HCT116 (cell line): ENCODE measurements around the gene ERBB2. TPM values are rescaled to one million over a fixed set of nuclear protein-coding genes. Genes with fewer than 3 reads are reported as not detected.

Source experiments
- ATAC-seq: fragments of 200-7000 bp; cut with Tn5 transposase; 2 replicates; pipeline ENCODE4 v1.9.1; 2020; ENCODE audit warnings: mild to moderate bottlenecking, moderate library complexity
- BruUV-seq: library from RNA; stranded (reverse); fragments of 400-500 nt; replicated peaks from 2 replicates; lab custom pipeline; 2021; lab: Mats Ljungman, UMichigan
- CTCF ChIA-PET: fragments of 300-600 bp; sonication (Branson Sonifier 250); formaldehyde crosslinking; loops from one replicate; lab custom pipeline; 2021; ENCODE audit warnings: antibody characterized with exemption; lab: Charles Lee
- POLR2A ChIA-PET: fragments of 300-600, 350-600 bp; sonication (Branson Sonifier 250); formaldehyde crosslinking; loops from one replicate; lab custom pipeline; 2021; ENCODE audit warnings: antibody characterized with exemption; lab: Charles Lee
- RAD21 ChIA-PET, 2 experiments: fragments of 300-600 bp; sonication (Branson Sonifier 250); formaldehyde crosslinking; loops; one replicate each; lab custom pipeline; 2023; ENCODE audit warnings: low total read pairs in 2 of 2; ENCODE audit not compliant: uncharacterized antibody in 2 of 2, unreplicated experiment in 2 of 2, low non-redundant PET in 1 of 2; lab: Charles Lee
- DNase-seq: peaks from one replicate; pipeline ENCODE4 v3.0.0-alpha.2; 2010; ENCODE audit warnings: low read depth, low spot score
- H2AFZ ChIP-seq: fragments of 200-600 bp; shearing (Covaris generic), sonication (generic); 2 replicates; pipeline ENCODE4 v1.6.1; 2017; ENCODE audit warnings: low read depth, mixed run types, mixed read lengths, antibody characterized with exemption, low read length; ENCODE audit not compliant: poor library complexity, severe bottlenecking
- H3K27ac ChIP-seq: 2 replicates; pipeline ENCODE4 v1.5.1; 2012; ENCODE audit warnings: low read depth, low read length
- H3K27me3 ChIP-seq: fragments of 200-600 bp; sonication (generic); 2 replicates; pipeline ENCODE4 v1.6.1; 2016; ENCODE audit warnings: mixed run types, low read length, mixed read lengths; ENCODE audit not compliant: insufficient read depth
- H3K36me3 ChIP-seq, 2 experiments: fragments of 200-500 bp in 1 of 2; fragments of 200-600 bp in 1 of 2; sonication (Bioruptor generic) in 1 of 2; sonication (generic) in 1 of 2; 2 replicates each; pipeline versions ENCODE4 v1.5.1 to v1.6.1; 2014 to 2016; ENCODE audit warnings: low read length in 2 of 2, inconsistent platforms in 1 of 2, mixed read lengths in 1 of 2, mixed run types in 1 of 2; ENCODE audit not compliant: insufficient read depth in 2 of 2, control insufficient read depth in 1 of 2
- H3K4me1 ChIP-seq, 2 experiments: fragments of 200-600 bp in 1 of 2; sonication (generic) in 1 of 2; 2 replicates each; pipeline versions ENCODE4 v1.5.1 to v1.6.1; 2012 to 2017; ENCODE audit warnings: low read length in 2 of 2, inconsistent platforms in 1 of 2, mild to moderate bottlenecking in 1 of 2, mixed read lengths in 1 of 2, mixed run types in 1 of 2, moderate library complexity in 1 of 2; ENCODE audit not compliant: insufficient read depth in 2 of 2, control insufficient read depth in 1 of 2
- H3K4me2 ChIP-seq: fragments of 200-600 bp; sonication (generic); 2 replicates; pipeline ENCODE4 v1.6.1; 2017; ENCODE audit warnings: mixed run types, low read length, mixed read lengths
- H3K4me3 ChIP-seq, 2 experiments: fragments of 200-600 bp in 1 of 2; sonication (generic) in 1 of 2; replicated peaks in 1 of 2; 2 replicates each; pipeline ENCODE4 v1.5.1; 2011 to 2016; ENCODE audit warnings: low read length in 2 of 2, control low read depth in 1 of 2, low read depth in 1 of 2, mild to moderate bottlenecking in 1 of 2, mixed read lengths in 1 of 2, mixed run types in 1 of 2
- H3K79me2 ChIP-seq: fragments of 200-600 bp; sonication (generic); 2 replicates; pipeline ENCODE4 v1.6.1; 2017; ENCODE audit warnings: mild to moderate bottlenecking, mixed run types, low read length, moderate library complexity, mixed read lengths; ENCODE audit not compliant: insufficient read depth
- H3K9ac ChIP-seq: fragments of 200-600 bp; sonication (generic); 2 replicates; pipeline ENCODE4 v1.6.1; 2016; ENCODE audit warnings: low read length, mixed read lengths
- H3K9me2 ChIP-seq: fragments of 200-600 bp; sonication (generic), shearing (Covaris generic); 2 replicates; pipeline ENCODE4 v1.6.1; 2017; ENCODE audit warnings: mixed run types, mild to moderate bottlenecking, moderate library complexity; ENCODE audit not compliant: insufficient read depth
- H3K9me3 ChIP-seq, 2 experiments: fragments of 200-500 bp in 1 of 2; fragments of 200-600 bp in 1 of 2; sonication (Bioruptor generic) in 1 of 2; sonication (generic) in 1 of 2; 2 replicates each; pipeline ENCODE4 v1.6.1; 2014 to 2017; ENCODE audit warnings: low read length in 2 of 2, mixed read lengths in 2 of 2, inconsistent platforms in 1 of 2, low read depth in 1 of 2, mild to moderate bottlenecking in 1 of 2, mixed run types in 1 of 2, moderate library complexity in 1 of 2; ENCODE audit not compliant: control insufficient read depth in 1 of 2, insufficient read depth in 1 of 2
- H4K20me1 ChIP-seq: fragments of 200-600 bp; sonication (generic), shearing (Covaris generic); 2 replicates; pipeline ENCODE4 v1.6.1; 2017; ENCODE audit warnings: mixed run types, mild to moderate bottlenecking, moderate library complexity; ENCODE audit not compliant: insufficient read depth
- CBX3 ChIP-seq: IDR thresholded peaks from 2 replicates; pipeline ENCODE4 v1.6.1; 2012; ENCODE audit warnings: low read depth
- CEBPB ChIP-seq: IDR thresholded peaks from 2 replicates; pipeline ENCODE4 v1.6.1; 2012; ENCODE audit warnings: low read depth
- EZH2 ChIP-seq: fragments of 200-600 bp; sonication (generic); IDR thresholded peaks from 2 replicates; pipeline ENCODE4 v1.6.1; 2017; ENCODE audit warnings: antibody characterized with exemption, mixed run types
- EZH2phosphoT487 ChIP-seq: fragments of 200-600 bp; IDR thresholded peaks from 2 replicates; pipeline ENCODE4 v1.6.1; 2018; ENCODE audit warnings: antibody characterized with exemption, borderline replicate concordance
- FOSL1 ChIP-seq: IDR thresholded peaks from 2 replicates; pipeline ENCODE4 v1.6.1; 2012; ENCODE audit warnings: low read depth
- MAX ChIP-seq: IDR thresholded peaks from 2 replicates; pipeline ENCODE4 v1.6.1; 2012
- POLR2A ChIP-seq: IDR thresholded peaks from 2 replicates; pipeline ENCODE4 v1.7.0; 2011; ENCODE audit warnings: borderline replicate concordance; ENCODE audit not compliant: insufficient read depth, insufficient read length; ENCODE audit errors: extremely low read depth
- RAD21 ChIP-seq: IDR thresholded peaks from 2 replicates; pipeline ENCODE4 v1.6.1; 2012; ENCODE audit warnings: low read depth, mild to moderate bottlenecking
- REST ChIP-seq: IDR thresholded peaks from 2 replicates; pipeline ENCODE4 v1.6.1; 2012; ENCODE audit warnings: low read depth
- SP1 ChIP-seq: IDR thresholded peaks from 2 replicates; pipeline ENCODE4 v1.6.1; 2012; ENCODE audit warnings: low read depth
- SRF ChIP-seq: IDR thresholded peaks from 2 replicates; pipeline ENCODE4 v1.6.1; 2012; ENCODE audit warnings: low read depth
- TCF7L2 ChIP-seq: IDR thresholded peaks from 2 replicates; pipeline ENCODE4 v1.7.0; 2011; ENCODE audit warnings: borderline replicate concordance, inconsistent platforms; ENCODE audit not compliant: insufficient read depth, insufficient read length; ENCODE audit errors: extremely low read depth
- ZBTB33 ChIP-seq: IDR thresholded peaks from 2 replicates; pipeline ENCODE4 v1.6.1; 2011; ENCODE audit warnings: mild to moderate bottlenecking, low read length, moderate library complexity; ENCODE audit not compliant: insufficient replicate concordance; ENCODE audit errors: extremely low read depth
- ZFX ChIP-seq: fragments of 450-650 bp; IDR thresholded peaks from 2 replicates; pipeline ENCODE4 v1.6.1; 2017
- ZNF274 ChIP-seq: fragments of 200-500 bp; sonication (Bioruptor generic); IDR thresholded peaks from 2 replicates; pipeline ENCODE4 v1.6.1; 2014; ENCODE audit warnings: mild to moderate bottlenecking, low read depth, low read length, inconsistent platforms
- intact Hi-C: fragments of 100-400 bp; cut with micrococcal nuclease; formaldehyde crosslinking; loops from 2 replicates; pipeline ENCODE4 v1.10.0; 2022
- total RNA-seq: library from RNA; stranded (reverse); gene quantifications from one replicate; pipeline ENCODE4 v1.2.1, GENCODE V29; 2021; ENCODE audit not compliant: unreplicated experiment

Gene ERBB2
- total RNA-seq, 1 experiment from 2014 or later: 75.8 TPM

GRCh38 chr17:39661744-39662541 lies 37.9 kb upstream of the ERBB2 start:
- H2AFZ ChIP-seq: no peak overlapping the region
- CTCF ChIA-PET: interaction anchor here (1.2 kb wide), 1 partner anchor 8 kb away, joined by 5 read pairs; no protein-coding TSS in a partner anchor
- intact Hi-C loops: no loop called here

More at GRCh38 chr17:39661744-39662541, 37.9 kb upstream of the ERBB2 start:
- H3K9me3 ChIP-seq: no peaks in the 10 kb centered on the region
- H3K4me2 ChIP-seq: no peak overlapping the region
- H3K9ac ChIP-seq: no peak overlapping the region
- no peak for ATAC-seq
- DNase-seq: no peak
- H3K79me2 ChIP-seq: no peaks in the 10 kb centered on the region
- ChIA-PET RAD21 (no interaction called here), POLR2A (no interaction called here)
- no peaks in the 10 kb centered on the region for H3K27me3 ChIP-seq
- no peaks in the 10 kb centered on the region for H3K9me2 ChIP-seq
- no peaks in the 10 kb centered on the region for H4K20me1 ChIP-seq
- H3K36me3 ChIP-seq: peaks cover 2 to 5% of the 10 kb centered on the region in 2 experiments; a peak in 1 of 4 replicates
- H3K27ac ChIP-seq: no peak overlapping the region; the same call in 1 of the 2 replicates
- peaks cover 23 to 34% of the 10 kb centered on the region in 2 experiments for H3K4me1 ChIP-seq
- H3K4me3 ChIP-seq: no peak overlapping the region
- no peak for TF ChIP-seq EZH2
- no peak for TF ChIP-seq ZNF274
- no peak for TF ChIP-seq SRF
- no peak for TF ChIP-seq EZH2phosphoT487
- TF ChIP-seq CBX3: no peak
- TF ChIP-seq MAX: no peak
- no peak for TF ChIP-seq SP1
- no peak for TF ChIP-seq ZBTB33
- no peak for TF ChIP-seq RAD21
- TF ChIP-seq POLR2A: no peak
- no peak for TF ChIP-seq TCF7L2
- TF ChIP-seq FOSL1: no peak
- TF ChIP-seq REST: no peak
- TF ChIP-seq ZFX: no peak
- TF ChIP-seq CEBPB: no peak
- BruUV-seq: no TSS peak
